HuH-7.5 (cell line): Measurements from ENCODE around the gene CREB3.
A peak's percentile ranks its signal among the peaks of the same experiment; 100 is the strongest.

Experiments
- DNase-seq: peaks from one replicate; pipeline ENCODE4 v3.0.0; 2011; ENCODE audit warnings: low spot score

Gene CREB3

DNA sequence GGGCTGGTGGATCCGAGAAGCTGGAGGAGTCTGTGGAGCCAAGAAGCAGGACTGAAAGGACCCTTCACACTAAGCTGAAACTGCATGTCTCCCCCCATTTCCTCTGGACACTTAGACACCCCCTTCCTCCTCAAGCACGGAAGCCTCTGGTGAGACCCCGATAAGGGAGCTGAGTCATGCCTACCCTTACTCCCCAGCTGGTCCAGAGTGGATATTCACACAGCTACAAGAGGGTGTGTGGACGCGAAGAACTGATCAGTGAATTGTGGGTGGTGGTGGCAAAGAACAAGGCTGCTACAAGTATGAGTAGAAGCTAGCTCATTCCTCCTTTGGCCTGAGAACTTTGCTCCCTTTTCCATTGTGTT lies 4.8 kb upstream of the CREB3 start:
- DNase-seq = no peak

DNA sequence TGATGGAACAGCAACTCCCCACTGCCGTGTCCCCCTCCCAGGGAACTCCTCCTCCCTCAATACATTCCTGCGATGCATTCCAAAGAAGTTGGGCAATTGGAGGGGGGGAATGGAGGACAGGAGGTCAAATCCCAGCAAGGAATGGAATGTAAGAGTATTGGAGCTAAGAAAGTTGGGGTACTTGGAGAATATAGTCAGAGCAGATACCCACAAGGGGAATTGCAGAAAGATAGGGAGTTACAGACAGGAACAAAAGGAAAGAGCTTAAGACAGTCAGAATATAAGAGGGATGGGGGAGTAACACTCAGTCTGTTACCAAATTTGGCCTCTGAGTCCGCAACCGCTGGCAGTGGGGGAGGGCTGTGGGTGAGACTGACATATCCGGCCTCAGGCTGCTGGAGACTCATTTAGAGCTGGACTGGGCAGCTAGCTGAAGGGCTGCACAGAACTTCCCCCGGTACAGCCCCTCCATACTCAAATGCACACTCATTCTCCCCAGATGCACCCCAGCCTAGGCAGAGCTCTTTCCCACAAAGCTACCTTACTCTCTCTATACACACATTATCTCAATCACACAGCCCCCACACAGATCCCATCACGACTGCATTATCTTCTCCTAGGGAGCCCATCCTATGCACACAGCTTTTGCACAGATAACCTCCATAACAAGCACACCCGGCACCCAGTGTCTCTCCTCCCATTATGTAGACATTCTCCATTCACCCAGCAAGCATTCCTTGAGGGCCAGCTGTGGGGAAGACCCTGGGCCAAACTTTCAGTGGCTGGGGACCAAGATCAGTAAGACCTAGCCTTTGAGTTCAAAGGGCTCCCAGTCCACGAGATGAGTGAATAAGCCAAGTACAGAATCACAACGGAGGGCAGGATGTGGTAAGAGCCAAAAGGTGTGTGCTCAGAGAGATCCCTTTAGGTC lies 4.2 kb upstream of the CREB3 start:
- DNase-seq = peak; percentile 56

DNA sequence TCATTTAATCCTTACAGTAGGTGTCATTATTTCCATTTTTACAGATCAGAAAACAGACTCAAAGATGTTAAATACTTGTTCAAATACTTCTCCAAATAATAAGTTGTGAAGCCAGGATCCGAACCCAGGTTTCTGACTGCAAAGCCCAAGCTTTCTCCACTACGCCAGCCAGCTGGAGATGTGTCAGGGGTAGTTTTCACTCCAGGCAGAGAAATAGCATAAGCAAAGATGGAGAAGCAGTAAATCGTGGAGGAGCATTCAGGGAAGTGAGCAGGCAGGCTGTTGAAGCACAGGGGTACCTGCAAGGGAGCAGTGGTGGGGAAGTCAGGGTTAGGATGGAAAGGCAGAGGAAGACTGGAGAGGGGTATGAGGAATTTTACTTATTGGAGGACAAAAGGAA lies 3.4 kb upstream of the CREB3 start:
- no peak for DNase-seq

DNA sequence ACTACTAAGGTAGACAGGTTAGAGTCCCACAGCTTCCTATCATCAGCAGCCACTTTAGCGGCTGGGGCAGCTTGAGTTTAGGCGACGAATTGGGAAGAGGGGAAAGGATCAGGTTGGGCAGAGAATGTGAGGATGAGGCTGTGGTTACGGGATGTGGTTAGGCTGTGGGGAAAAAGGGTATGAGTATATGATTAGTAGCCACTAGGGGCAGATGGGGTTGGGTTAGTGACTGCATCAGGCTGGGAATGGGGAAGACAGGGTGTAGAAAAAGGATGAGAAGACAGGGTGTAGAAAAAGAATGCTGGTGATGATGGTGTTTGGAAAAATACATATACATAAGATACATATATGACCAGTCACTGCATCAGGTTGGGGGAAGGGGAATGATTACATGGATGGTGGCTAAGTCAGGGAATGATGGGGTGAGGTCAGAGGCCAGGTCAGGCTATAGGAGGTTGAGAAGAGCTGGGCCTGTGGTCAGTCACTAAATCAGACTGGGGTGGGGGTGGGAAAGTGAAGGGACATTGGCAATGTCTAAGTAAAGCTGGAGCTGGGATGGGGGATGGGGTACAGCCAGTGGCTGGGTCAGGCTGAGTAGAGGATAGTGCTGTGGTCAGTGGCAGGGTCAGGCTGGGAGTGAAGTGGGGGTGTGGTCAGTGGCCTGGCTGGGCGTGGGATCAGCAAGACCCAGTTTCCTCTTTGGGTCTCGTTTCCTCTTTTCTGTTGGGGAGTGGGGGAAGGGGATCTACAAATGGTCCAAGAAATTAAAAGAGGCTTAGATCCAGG lies 2.6 kb upstream of the CREB3 start:
- DNase-seq = peak; percentile 83

DNA sequence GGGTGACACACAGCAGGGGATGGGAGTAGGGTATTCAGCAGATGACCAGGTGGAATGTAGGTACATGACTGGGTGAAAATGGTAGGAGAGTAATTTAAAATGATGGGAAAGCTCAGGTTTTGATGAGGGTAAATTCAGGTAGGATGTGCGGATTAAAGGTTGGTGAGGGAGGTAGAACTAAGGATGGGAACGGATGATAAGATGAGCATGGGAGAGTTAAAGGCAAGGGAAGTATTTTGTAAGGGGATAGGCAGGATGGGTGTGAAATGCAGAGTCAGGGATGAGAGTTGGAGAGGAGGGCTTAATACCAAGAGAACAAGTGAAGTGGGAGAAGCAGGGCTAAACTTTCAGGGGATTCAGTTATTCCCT lies 2.0 kb upstream of the CREB3 start:
- no peak for DNase-seq

DNA sequence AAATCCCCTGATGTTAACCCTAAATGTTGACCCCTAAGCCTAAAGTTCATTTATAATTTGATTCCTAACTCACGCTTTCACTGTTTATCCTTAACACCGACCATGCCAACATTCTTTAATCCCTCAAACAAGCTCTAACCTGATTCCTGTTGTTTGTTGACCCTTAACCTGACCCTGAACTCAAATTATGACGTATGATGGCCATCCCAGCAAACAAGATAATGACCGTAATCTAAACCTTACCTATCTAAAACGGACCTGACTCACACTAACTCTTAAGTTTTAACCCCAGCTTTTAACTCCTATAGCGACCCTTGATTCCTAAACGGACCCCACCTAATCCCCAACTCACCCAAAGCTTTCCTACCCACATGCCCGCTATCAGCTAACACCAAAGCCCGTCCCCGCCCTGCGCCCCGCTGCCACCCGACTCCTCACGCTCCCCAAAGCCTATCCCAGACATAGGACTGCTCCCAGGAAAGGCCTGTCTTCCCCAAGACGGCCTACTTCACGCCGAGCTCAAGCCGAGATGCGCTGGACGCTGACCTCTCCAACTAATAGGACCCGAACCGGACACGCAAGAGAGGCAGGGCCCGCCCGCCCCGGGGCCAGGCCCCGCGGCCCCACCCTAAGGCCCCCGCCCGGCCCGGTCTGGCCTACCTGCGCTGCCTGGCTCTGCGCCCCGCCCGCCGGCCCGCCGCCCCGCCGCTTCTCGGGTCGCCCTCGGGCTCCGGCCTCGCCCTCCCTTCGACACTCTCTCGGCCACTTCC lies 866 bp upstream of the CREB3 start:
- no peak for DNase-seq

DNA sequence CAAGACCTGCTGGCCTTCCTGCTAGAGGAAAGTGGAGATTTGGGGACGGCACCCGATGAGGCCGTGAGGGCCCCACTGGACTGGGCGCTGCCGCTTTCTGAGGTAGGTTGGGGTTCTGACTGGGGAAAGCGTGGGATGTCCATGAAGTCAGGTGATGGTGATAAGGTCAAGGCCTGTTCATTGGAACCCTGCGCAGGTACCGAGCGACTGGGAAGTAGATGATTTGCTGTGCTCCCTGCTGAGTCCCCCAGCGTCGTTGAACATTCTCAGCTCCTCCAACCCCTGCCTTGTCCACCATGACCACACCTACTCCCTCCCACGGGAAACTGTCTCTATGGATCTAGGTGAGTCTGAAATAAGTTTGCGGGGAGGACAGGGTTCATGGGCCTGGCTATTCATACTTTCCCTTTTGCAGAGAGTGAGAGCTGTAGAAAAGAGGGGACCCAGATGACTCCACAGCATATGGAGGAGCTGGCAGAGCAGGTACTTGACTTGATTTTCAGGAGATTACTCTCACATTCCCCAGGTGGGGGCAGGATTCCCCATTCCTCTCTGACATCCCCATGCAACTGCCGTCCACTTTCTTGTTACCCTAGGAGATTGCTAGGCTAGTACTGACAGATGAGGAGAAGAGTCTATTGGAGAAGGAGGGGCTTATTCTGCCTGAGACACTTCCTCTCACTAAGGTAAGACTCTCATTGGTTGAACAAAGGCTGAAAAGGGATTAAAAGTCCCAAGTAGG lies 505 bp downstream of the CREB3 start:
- peak; percentile 60 for DNase-seq

DNA sequence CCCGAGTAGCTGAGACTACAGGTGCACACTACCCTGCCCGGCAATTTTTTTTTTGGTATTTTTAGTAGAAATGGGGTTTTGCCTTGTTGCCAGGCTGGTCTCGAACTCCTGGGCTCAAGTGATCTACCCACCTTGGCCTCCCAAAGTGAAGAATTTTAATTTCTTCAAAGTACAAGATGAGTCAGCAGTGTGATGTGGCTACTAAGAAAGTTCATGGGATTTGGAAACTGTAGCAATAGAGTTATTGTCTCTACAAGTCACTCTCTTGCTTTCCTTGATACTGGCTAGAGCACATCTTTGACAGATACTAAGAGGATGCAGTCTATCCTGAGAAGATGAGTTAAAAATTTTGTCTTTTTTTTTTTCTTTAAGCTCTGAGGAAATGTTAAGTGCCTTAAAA lies 1.6 kb downstream of the CREB3 start:
- DNase-seq = no peak

DNA sequence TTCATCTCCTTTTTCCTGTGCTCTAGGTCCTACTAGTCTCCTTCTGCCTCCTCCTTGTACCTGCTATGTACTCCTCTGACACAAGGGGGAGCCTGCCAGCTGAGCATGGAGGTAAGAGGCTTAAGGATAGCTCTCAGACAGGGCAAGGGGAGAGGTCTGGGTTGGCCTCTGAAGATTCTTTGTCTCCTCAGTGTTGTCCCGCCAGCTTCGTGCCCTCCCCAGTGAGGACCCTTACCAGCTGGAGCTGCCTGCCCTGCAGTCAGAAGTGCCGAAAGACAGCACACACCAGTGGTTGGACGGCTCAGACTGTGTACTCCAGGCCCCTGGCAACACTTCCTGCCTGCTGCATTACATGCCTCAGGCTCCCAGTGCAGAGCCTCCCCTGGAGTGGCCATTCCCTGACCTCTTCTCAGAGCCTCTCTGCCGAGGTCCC lies 3.8 kb downstream of the CREB3 start:
- peak; percentile 69 for DNase-seq

DNA sequence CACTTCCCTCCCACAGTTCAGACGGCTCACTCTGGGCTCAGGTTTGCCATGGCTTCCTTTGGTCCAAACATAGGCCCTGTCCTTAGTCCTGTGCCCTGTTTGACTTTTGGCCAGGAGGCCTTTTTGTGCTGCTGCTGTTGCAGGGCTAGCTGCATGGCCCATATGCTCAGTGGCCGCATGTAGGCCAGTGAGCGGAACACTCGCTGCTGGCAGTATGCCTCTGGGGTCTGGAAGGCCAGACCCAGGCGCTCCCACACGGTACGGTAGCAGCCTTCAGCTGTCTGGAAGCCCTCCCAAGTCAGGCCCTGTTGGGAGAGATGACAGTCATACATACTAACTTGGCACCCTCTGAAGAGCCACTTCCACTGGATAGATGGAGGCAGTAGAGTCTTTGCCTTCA lies 4.7 kb downstream of the CREB3 start:
- DNase-seq = no peak

DNA sequence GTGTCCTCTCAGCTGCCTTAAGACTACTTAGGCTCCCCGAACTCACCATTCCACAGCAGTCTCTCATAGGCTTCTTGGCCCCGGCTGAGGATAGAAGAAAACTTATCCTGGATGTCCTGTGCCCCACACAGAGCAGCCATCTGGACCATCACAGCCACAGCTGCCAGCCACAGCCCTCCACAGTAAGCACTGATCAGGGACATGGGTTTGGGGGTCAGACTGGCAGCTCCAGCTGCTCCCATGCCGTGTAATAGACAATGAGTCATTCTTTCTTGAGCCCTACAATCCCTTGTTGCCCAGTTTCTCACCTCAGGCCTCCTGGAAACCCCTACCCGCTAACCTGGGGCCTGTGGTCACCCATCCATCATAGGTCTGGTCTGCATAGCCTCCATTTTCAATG lies 5.7 kb downstream of the CREB3 start:
- no peak for DNase-seq

DNA sequence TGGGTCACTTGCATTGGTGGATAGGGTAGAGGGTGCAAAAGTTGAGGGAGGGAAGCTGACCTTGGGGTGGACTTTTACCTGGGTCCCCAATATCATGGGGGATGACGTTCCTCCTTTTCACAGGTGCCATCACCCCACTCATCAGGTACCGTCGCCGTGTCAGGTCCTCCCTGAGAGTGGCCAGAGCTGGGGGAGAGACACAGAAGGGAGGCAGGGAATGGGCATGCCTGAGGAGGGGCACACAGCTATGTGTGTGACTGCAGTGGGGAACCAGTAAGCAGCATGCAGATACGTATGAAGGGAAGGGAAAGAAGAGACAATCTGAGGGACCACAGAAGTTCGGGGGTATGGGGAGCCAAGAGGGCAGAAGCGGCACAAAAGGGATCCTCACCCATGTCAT lies 6.5 kb downstream of the CREB3 start:
- no peak for DNase-seq

DNA sequence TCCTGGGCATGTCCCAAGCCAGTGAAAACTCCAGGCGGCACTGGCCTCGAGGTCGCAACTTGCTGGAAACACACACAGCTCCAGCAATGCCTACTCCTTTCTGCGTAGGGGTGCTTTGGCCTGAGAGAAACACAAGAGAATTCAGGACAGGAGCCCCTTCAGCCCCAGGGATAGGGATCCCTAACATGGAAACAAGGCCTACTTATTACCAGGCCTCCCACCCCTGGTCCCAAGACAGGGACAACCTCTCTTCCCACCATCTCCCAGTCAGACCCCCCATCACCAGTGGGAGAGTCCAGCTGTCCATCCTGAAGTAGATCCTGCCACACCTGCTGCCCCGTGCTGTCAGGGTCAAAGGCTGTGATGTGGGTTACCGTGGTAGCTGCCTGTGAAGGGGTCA lies 7.8 kb downstream of the CREB3 start:
- no peak for DNase-seq

DNA sequence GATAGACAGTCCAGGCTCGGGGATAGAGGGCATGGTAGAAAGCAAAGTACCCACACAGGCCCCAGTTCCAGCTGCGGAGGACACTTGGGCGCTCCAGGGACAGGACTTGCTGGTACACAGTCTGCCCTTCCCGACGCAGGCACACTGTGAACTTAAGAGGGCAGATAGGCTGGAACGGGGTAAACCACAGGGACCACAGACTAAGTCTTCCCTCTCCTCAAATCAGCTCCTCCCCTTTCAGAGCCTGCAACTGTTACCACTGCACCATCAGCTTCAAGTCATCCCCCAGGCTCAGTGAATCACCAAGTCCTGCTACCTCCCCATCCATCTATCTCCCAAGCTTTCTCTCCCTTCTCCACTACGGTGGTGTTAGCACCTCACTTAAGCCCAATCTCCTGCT lies 9.3 kb downstream of the CREB3 start:
- DNase-seq = no peak

DNA sequence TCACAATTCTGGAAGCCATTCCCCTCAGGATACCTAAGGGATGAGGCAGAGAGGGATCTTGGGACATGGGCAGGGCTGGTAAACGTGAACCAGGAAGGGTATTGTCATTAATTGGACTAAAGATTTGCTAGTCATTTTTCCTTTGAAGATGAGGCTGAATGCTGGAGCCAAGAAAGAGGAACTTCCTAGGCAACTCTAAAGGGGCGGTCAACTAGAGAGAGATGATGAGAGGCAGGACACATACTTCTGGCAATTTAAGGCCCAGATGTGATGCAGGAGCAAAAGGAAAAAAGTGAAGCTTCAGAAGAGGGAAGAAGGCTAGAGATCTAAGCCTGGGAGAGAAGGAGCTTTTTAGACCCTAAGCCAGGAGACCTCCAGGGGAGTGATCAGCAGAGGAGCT lies 11.0 kb downstream of the CREB3 start:
- DNase-seq = no peak

DNA sequence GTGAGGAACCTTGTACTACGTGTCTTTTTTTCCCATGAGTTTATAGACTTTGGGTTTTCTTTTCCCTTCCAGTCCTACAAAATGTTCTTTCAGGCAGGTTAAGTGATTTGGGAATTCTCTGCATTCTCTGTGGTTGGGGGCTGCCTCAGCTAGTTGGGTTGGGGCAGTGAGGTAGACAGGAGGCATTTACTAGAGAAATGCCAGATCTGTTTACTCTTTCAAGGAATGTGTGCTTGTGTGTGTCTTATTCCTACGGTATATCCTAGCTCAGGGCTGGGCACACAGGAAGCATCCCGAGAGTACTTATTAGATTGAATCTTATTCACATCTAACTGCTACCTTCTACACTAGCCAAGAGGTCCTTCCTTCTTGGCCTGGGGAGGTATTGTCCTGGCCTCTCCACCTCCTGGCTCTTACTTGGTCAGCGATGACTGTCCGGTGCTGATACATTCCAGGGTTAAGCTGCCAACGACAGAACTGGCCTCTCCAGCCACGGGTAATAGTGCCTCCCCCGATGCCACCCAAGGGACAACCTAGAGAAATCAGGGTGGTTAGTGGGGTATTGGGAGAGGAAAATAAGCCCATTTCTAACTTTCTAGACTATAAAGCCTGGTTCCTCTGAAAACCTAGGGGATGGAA lies 11.5 kb downstream of the CREB3 start:
- no peak for DNase-seq

DNA sequence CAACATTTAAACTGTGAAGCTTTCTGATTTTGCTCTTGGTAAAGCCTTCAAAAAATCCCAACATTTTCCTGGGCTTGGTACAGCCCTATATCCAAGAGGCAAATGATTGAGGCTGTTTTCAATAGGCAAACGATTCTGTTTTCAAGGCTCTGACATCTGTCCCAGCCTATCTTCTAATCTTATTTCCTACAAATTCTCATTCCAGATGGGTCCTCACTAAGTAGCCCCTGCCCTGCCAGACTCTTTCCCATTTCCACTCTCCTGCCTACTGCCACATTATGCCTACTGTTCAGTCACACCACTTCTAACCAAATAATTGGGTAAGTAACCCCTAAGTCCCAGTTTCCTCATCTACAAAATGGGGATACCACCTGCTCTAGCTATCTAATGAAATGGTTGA lies 13.1 kb downstream of the CREB3 start:
- no peak for DNase-seq

DNA sequence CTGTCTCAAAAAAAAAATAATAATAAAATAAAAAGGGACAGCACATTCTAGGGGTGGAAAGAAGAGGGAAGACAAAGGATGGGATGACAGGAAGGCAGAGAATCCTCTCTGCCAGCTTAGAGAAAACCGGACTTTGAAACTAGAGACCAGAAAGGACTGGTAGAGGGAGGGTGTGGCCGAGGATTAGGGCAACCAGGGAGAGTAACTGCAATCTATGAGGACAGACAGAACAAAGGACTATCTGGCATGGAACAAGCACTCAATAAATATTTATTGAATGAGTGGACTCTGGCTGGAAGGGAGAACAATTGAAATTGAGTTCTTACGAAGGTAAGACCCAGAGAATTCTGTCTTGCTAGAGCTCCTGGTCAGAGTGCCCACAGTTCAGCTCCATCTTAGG lies 14.1 kb downstream of the CREB3 start:
- DNase-seq = no peak

DNA sequence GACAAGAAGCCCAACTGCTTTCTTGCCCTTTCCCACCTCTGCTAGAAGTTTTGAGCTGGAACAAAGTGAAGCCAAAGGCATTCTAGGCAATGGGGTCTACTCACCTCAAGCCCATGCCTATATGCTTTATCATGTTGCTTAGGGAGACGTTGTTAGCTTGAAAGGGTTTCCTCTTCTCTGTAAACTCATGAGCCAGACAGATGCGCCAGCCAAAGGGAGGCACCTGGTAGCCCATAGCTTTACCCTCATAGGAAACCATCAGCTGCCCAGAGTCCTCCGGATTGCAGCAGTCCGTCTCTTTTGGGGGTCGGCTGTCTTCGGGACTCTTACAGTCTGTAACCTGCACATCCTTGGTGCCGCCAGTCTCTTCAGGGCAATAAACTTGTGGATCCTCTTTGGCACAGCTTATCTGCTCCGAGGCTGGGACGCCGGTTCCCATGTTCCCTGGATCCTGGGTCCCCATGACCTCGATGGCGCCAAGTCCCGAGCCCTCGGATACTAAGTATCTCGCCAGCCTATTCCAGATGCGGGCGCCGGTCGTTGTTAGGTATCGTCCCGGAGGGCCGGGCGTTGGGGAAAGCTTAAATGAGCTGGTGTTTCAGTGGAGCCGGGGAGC lies 15.9 kb downstream of the CREB3 start:
- DNase-seq = no peak

DNA sequence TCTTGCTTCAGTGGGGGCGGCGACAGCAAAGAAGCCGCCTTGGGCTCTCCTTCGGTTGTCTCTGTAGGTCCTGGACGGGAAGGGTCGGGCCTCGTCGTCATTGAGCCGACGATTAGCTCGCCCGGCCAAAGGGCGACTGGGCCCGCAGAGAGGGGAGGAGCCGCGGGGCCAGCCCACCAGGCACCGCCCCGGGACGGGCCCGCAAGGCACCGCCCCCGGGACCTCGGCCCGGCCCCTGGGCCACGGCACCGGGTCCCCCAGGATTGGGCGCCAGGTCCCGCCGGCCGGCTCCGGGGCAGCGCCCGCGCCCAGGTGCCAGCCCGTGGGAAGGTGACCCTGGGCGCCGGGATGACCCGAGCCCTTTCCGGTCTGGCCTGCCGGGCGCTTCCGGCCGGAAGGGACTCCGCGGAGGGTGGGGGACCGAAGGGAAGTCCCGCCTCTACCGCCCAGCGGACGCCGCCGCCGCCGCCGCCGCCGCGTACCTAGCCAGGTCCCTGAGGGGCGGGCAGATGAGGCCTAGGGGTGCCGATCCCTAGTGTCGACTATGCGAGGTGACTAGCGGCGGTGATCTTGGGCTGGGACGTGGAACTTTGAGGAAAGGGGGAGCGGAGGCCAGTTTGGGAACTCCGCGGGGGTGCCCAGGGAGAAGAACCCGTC lies 16.5 kb downstream of the CREB3 start, which contains the start of the genes GBA2 and RGP1:
TSS of gene GBA2 (minus strand) at position 371 of the 657 bp plus-strand sequence. CDS start 524 bp downstream, outside the sequence.
TSS of gene RGP1 (plus strand) at position 430 of the 657 bp plus-strand sequence. CDS start 469 bp downstream, outside the sequence.
- DNase-seq = peak; percentile 68
